Activated CD8-positive, alpha-beta memory T cell treated with anti-CD3 and anti-CD28 coated beads, Interleukin-2, amount 50 U/mL, for 24 hours (primary cell): ENCODE data around the gene PLCL1.

ENCODE experiments used
- DNase-seq: peaks from one replicate; pipeline ENCODE4 v3.0.0-alpha.2; 2020; ENCODE audit errors: extremely low read depth

Gene PLCL1

DNA sequence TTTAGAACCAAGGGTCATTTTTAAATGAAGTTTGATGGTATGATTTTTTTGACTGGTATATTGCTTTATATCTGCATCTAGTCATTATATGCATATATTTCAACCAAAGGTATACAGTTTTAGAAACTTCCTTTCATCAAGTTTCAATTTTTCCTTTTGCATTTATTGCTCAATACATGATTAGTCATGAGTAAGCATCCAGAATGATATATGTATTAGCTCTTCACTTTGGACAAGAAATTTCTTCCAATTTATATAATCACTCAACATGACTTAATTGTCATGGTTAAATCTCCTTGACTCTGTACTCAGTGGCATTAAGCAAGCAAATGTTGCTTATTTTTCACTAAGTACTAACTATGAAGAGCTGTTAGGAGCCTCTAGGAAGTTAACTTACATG lies 123.6 kb downstream of the PLCL1 start:
- DNase-seq, result no peak

DNA sequence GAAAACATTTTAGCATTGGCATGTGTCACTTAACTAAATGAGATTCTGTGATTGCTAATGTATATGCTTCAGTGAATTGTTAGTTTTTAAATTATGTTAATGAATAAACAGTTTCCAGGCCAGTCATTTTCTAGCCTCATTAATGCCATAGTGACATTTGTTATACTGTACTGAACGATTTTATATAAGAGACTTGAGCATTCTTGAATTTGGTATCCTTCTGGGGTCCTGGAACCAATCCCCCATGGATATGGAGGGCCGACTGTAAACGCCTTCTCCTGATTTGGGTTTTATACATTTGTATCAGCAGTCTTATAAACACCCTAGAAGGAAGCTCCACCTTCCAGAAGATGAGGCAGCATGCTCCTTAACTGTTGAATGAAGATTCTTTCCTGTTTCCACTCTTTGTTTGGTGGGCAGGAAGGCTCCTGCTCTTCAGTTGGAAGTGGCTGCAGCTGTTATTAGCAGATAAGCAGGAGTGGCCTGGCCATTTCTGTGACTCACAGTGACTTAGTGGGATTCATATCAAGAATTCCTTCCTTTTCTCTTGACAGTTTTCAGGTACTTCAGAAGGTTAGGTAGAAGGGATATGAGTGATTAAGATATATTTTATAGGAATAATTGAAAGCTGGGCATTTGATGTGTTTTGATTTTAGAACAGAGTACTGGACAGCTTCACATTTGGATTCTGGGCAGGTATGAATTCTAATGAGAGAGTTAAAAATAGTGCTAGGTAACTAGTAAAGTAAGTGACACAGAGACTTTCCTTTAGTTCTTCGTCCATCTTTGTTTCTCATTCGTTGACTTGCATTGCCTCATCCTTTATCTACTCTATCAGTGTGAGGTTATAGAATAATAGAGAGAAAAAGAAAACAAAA lies 124.9 kb downstream of the PLCL1 start:
- DNase-seq, result no peak

DNA sequence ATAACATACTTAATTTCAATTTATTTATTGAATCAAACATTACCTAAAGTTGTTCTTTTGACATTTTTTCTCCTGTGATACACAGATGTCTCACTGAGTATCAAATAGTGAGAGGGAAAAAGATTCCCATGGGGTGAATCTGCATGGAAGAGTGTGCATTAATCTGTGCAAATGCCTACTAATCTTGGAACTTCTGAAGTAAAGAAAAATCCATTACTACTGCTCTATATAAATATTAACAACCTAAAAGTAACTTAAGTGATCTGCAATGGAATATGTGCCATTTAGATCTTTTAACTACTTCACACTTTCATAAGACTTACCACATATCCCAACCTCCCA lies 125.5 kb downstream of the PLCL1 start:
- no peak for DNase-seq

- no peak for DNase-seq
Measured at GRCh38 chr2:197930570-197931278, 126.3 kb downstream of the PLCL1 start.

- DNase-seq, result no peak
Measured at GRCh38 chr2:197931661-197932312, 127.4 kb downstream of the PLCL1 start.

GRCh38 chr2:197932374-197932773 lies 128.0 kb downstream of the PLCL1 start:
- no peak for DNase-seq

DNA sequence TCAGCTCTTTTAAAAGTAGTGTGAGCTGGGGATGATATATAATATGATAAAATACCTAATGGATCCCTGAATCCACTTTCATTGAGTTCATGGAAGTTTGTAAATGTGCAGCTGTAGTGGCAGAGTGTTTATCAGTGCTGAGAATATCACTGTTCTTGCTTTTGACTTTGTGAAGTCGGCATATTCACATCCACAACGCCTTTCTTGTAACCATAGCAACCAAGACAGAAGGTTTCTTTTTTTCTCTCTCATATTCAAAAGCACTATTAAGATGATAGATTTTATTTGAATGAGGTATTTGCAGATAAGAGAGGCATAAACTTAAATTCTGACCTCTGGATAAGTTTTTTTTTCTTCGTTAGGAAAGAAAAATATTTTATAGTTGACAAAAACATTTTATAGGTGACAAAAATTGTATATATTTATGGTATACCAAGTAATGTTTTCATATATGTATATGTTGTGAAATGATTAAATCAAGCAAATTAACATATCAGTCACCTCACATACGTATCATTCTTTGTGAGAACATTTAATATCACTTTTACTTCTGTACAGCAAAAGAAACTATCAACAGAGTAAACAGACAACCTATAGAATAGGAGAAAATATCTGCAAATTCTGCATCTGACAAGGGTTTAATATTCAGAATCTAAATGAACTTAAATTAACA lies 130.0 kb downstream of the PLCL1 start:
- no peak for DNase-seq

DNA sequence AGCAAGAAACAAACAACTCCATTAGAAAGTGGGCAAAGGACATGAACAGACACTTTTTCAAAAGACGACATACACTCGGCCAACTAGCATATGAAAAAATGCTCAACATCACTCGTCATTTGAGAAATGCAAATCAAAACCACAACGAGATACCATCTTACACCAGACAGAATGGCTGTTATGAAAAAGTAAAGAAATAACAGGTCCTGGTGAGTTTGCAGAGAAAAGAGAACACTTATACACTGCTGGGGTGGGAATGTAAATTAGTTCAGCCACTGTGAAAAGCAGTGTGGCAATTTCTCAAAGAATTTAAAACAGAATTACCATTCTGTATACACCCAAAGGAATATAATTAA lies 130.5 kb downstream of the PLCL1 start:
- DNase-seq, result no peak

DNA sequence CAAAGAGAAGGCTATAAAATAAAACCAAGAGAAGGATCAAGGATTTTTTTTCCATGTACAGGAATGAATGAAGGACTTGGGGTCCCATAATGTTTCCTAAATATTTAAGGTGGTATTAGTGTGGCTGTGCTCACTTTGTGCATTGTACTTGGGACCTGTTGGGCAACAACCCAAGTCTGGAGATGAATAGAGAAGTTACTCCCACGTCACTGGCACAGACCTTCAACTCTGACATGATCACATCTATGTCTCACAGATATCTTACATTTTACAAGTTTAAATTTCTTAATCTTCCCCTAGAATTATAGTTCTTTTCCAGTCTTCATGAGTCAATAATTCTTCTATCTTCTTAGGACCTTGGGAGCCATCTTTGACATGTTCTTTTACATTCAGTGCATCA lies 133.4 kb downstream of the PLCL1 start:
- DNase-seq, result no peak

GRCh38 chr2:197938555-197938954 lies 134.2 kb downstream of the PLCL1 start:
- DNase-seq, result no peak

DNA sequence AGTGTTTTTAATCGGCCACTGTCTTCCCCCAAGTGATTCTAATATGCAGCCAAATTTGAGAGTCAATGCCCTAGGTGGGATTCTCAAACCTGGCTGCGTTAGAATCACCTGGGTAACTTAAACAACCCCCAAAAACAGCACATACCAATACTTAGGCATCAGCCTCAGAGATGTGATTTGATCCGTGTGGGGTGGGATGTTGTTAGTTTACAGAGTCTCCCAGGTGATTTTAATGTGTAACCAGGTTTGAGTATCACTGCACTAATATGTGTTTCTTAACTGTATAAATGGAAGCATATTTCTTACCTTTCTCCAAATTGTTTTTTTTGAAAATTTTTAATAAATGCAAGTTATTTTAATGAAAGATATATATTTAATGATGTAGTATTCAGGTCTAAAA lies 135.4 kb downstream of the PLCL1 start:
- DNase-seq, result no peak

DNA sequence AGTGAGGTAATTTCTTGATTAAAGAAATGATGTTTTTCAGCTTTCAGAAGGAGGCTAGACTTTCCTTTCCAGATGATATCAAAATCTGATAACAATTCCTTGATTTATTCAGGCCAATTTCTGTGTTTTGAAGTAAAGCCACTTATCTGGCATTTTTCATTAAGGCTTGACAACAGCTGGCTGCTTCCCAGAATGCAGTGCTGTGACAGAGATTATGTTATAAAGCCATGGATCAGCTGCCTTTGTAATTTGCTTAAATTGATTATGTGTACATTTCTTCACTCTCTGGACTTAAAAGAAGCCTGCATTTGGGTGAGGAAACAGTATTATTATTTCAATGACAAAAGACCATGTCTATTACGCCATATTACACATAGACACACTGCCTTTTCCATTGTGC lies 136.0 kb downstream of the PLCL1 start:
- DNase-seq, result no peak

DNA sequence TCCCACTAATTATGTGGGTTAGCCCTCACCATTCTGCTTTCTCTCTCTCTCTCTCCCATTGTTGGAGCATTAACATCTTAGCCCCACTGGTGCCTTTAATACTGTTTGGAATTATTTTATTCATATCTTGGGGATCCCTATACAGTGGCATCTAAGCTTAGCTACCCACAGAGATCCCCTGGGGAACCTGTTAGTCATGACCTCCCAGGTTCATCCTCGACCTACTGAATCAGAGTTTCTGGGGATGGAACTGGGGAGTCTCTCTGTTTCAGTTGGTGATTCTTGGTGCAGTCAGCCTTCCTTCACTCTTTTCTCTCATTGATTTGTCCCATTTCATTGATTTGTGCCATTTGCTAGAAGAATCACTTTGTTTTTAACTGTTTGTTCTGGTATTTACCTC lies 137.3 kb downstream of the PLCL1 start:
- DNase-seq, result no peak

GRCh38 chr2:197943731-197944130 lies 139.3 kb downstream of the PLCL1 start:
- DNase-seq, result no peak

DNA sequence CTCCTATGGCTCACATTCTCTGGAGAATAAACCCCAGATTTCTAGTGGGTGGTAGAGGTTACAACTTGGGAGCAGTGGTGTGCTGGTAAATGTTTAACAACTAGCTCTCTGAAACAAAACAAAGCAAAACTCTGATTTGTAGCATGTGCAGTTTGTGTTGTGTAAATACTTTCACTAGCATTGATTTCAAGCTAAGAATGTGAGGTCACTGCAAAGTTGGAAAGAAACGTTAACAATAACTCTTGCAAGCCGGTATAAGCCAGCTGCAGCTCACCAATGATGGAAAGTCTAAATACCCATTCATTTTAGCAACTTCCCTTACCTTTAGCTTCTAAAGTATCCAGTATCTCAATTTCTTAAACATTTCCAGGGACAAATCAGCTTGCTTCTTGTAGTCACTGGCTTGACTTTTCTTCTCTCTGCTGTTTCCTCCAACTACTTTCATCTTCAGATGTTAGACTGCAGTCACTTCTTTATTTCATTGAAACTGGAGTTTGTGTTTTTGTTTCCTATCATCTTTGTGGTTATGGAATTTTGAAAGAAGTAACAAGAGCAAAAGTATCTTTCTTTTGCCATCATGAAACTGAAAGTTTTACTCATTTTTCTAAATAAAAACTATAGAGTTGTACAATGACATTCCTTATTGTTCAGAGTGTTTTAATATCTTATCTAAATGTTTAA lies 140.2 kb downstream of the PLCL1 start:
- no peak for DNase-seq

GRCh38 chr2:197946562-197946961 lies 142.2 kb downstream of the PLCL1 start:
- no peak for DNase-seq

- no peak for DNase-seq
Measured at GRCh38 chr2:197947219-197947757, 142.9 kb downstream of the PLCL1 start.

GRCh38 chr2:197949224-197949623 lies 144.8 kb downstream of the PLCL1 start:
- DNase-seq, result no peak

DNA sequence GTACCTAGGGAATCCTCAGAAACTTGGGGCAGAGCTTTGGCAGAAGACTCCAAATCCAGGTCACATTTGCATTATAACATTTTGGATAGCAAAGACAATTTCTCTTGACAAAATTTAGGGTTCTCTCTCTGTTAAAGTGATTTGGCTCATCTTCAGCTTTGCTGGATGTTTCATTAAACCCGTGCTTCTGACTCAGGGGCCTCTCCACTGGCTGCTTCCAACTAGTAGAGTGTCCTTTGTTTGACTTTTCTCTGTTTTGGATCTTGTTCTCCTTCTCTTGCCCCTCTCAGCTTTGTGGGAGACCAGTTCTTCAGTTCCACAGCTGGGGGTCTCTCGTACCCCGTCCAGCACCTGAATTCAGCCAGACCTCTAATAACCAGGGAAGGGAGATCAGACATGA lies 145.6 kb downstream of the PLCL1 start:
- DNase-seq, result no peak

DNA sequence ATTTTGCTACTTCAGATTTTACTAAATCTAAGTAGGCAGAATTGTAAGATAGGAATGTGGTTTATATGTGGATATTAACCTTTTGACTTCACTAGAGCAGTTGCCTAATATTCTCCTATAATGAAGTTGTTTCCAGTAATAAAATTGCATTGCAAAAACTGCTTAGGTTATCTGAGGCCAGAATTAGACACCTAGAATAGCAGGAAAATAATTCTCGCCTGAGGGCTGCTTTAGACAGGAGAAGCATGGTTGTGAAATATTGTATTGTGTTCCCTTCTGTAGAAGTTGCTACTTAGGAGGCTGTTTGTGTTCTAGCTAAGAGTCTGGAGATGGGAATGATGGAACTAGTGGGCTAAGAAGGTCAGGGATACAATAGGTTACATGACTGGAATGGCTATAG lies 146.3 kb downstream of the PLCL1 start:
- DNase-seq, result no peak

DNA sequence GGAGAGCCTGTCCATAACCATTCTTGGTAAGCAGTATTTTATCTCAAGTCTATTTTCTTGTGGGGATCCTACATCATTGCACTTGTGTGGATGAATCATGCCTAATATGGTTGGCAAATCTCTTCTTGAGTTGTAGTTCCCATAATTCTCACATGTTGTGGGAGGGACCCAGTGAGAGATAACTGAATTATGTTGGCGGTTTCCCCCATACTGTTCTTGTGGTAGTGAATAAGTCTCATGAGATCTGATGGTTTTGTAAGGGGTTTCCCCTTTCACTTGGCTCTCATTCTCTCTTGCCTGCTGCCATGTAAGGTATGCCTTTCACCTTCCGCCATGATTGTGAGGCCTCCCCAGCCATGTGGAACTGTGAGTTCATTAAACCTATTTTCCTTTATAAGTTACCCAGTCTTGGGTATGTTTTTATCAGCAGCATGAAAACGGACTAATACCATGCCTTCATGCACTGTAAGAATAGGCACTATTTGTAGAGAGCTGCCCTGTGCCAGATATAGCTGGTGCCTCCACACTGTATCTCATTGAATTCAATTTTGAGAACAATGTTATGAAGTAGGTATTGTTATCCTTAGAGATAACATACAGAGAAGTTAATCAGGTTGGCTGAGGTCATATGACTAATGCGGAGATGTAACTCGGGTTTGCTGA lies 148.3 kb downstream of the PLCL1 start:
- no peak for DNase-seq
